Esophagus muscularis mucosa (tissue), 4 donors: Measurements from ENCODE around the gene CDKL4. TPM values are rescaled to one million over a fixed set of nuclear protein-coding genes. Genes with fewer than 3 reads are reported as not detected.
A peak's percentile ranks its signal among the peaks of the same experiment; 100 is the strongest.

Source experiments
- DNase-seq: peaks from one replicate; pipeline ENCODE4 v3.0.0-alpha.2; 2017; ENCODE audit errors: extremely low spot score
- H3K27ac ChIP-seq, 4 donors: fragments of 200-600 bp; sonication (generic); replicated peaks in 1 of 4; 1 replicate in 3 of 4; 2 replicates in 1 of 4; pipeline ENCODE4 v1.5.1; 2016 to 2019; ENCODE audit warnings: mild to moderate bottlenecking in 1 of 4
- H3K27me3 ChIP-seq, 4 donors: fragments of 200-600 bp; sonication (generic); one replicate each; pipeline versions ENCODE4 v1.5.1 to v1.6.0; 2016 to 2019
- H3K36me3 ChIP-seq, 4 donors: fragments of 200-600 bp; sonication (generic); one replicate each; pipeline ENCODE4 v1.5.1; 2016 to 2019
- H3K4me1 ChIP-seq, 4 donors: fragments of 200-600 bp; sonication (generic); one replicate each; pipeline ENCODE4 v1.5.1; 2016 to 2019
- H3K4me3 ChIP-seq, 4 donors: fragments of 200-600 bp; sonication (generic); 1 replicate in 2 of 4; 2 replicates in 2 of 4; pipeline ENCODE4 v1.5.1; 2016 to 2019; ENCODE audit warnings: mild to moderate bottlenecking in 4 of 4, moderate library complexity in 1 of 4
- H3K9me3 ChIP-seq, 4 donors: fragments of 200-600 bp; sonication (generic); 1 replicate in 3 of 4; 2 replicates in 1 of 4; pipeline ENCODE4 v1.5.1; 2016 to 2019
- CTCF ChIP-seq, 3 experiments: fragments of 200-600 bp in 2 of 3; fragments of 450-650 bp in 1 of 3; sonication (generic) in 2 of 3; IDR thresholded peaks; one replicate each; pipeline ENCODE4 v1.5.1; 2017 to 2019; ENCODE audit warnings: antibody characterized with exemption in 3 of 3, mild to moderate bottlenecking in 2 of 3, moderate library complexity in 1 of 3
- EP300 ChIP-seq: sonication (generic); formaldehyde crosslinking; IDR thresholded peaks from one replicate; pipeline ENCODE4 v1.6.1; 2017; ENCODE audit warnings: antibody characterized with exemption
- POLR2A ChIP-seq: fragments of 450-650 bp; IDR thresholded peaks from one replicate; pipeline ENCODE4 v1.6.1; 2017; ENCODE audit warnings: antibody characterized with exemption, moderate library complexity, mild to moderate bottlenecking, low read depth
- POLR2AphosphoS5 ChIP-seq, 2 donors: sonication (generic); formaldehyde crosslinking; IDR thresholded peaks; one replicate each; pipeline ENCODE4 v1.6.1; 2017; ENCODE audit warnings: antibody characterized with exemption in 2 of 2
- whole genome bisulfite sequencing: methylation state at CpG from one replicate; pipeline ENCODE4 v1.1.5; 2018; 5-methylcytosine and 5-hydroxymethylcytosine counted together
- intact Hi-C: fragments of 100-400 bp; cut with DNase I; formaldehyde crosslinking; loops from one replicate; pipeline ENCODE4 v1.15.1; 2023
- total RNA-seq, 4 donors: library from RNA; depleted of rRNA; stranded (reverse); fragments of >200 nt; gene quantifications; one replicate each; pipeline versions ENCODE4 v1.1.0 to v1.2.1, GENCODE V29; 2016

CDKL4 gene
- total RNA-seq, 4 donors from 2014 or later = 0.40 to 3.7 (median 1.1) TPM

- no peaks in the 10 kb centered on the region for H3K27me3 ChIP-seq
- H3K4me1 ChIP-seq = peaks cover 15 to 27% (median 26%) of the 10 kb centered on the region in 4 donors
- no peak overlapping the region for H3K27ac ChIP-seq
- H3K9me3 ChIP-seq = no peaks in the 10 kb centered on the region
- 21% methylated on average over 9 of the region's 9 CpGs for WGBS
- TF ChIP-seq CTCF (IDR thresholded peaks at IDR 0.05) (peak; percentile 88 to 92 (median 88)), EP300 (no peak), POLR2A (no peak), POLR2AphosphoS5 (IDR thresholded peaks at IDR 0.05) (peak in 1 of 2 donors; percentile 59)
- no peak for DNase-seq
- H3K4me3 ChIP-seq = peak overlapping the region; percentile 24 to 39 (median 30)
- H3K36me3 ChIP-seq = no peaks in the 10 kb centered on the region
- intact Hi-C loops = loop anchor here (1.0 to 2.0 kb wide), 2 partner anchors 108 to 169 kb away; no protein-coding TSS in a partner anchor
These were observed 15.9 kb downstream of the CDKL4 start for GRCh38 chr2:39227628-39228412.

GRCh38 chr2:39225567-39225966, 18.2 kb downstream of the CDKL4 start:
- Histone ChIP-seq H3K4me1 (peaks cover 15 to 27% (median 26%) of the 10 kb centered on the region in 4 donors), H3K27ac (no peak overlapping the region), H3K27me3 (no peaks in the 10 kb centered on the region), H3K9me3 (no peaks in the 10 kb centered on the region), H3K36me3 (peaks cover 0 to 3% (median 0%) of the 10 kb centered on the region in 4 donors), H3K4me3 (no peak overlapping the region)
- WGBS = 81% methylated on average over 1 of the region's 1 CpG
- intact Hi-C loops = no loop called here
- TF ChIP-seq POLR2A = no peak
- TF ChIP-seq POLR2AphosphoS5 (IDR thresholded peaks at IDR 0.05) = no peak
- TF ChIP-seq CTCF (IDR thresholded peaks at IDR 0.05) = no peak
- no peak for TF ChIP-seq EP300
- DNase-seq = no peak

- Histone ChIP-seq H3K9me3 (no peaks in the 10 kb centered on the region), H3K4me3 (no peak overlapping the region), H3K36me3 (peaks cover 0 to 3% (median 0%) of the 10 kb centered on the region in 4 donors), H3K4me1 (peaks cover 6 to 14% (median 13%) of the 10 kb centered on the region in 4 donors), H3K27me3 (no peaks in the 10 kb centered on the region), H3K27ac (no peak overlapping the region)
- intact Hi-C loops = no loop called here
- 92% methylated on average over 1 of the region's 1 CpG for WGBS
- no peak for DNase-seq
- TF ChIP-seq EP300 (no peak), POLR2A (no peak), POLR2AphosphoS5 (IDR thresholded peaks at IDR 0.05) (no peak), CTCF (IDR thresholded peaks at IDR 0.05) (no peak)
These were observed 19.9 kb downstream of the CDKL4 start for GRCh38 chr2:39223909-39224308.

GRCh38 chr2:39221459-39221858, 22.3 kb downstream of the CDKL4 start:
- intact Hi-C loops = no loop called here
- 99% methylated on average over 3 of the region's 3 CpGs for WGBS
- no peaks in the 10 kb centered on the region for H3K4me1 ChIP-seq
- no peak overlapping the region for H3K27ac ChIP-seq
- no peaks in the 10 kb centered on the region for H3K9me3 ChIP-seq
- no peak for DNase-seq
- no peak overlapping the region for H3K4me3 ChIP-seq
- H3K36me3 ChIP-seq = peaks cover 0 to 3% (median 0%) of the 10 kb centered on the region in 4 donors
- no peak for TF ChIP-seq EP300
- no peak for TF ChIP-seq POLR2A
- no peak for TF ChIP-seq CTCF (IDR thresholded peaks at IDR 0.05)
- no peak for TF ChIP-seq POLR2AphosphoS5 (IDR thresholded peaks at IDR 0.05)
- no peaks in the 10 kb centered on the region for H3K27me3 ChIP-seq
